HG02571 (cell line): Measurements from ENCODE around the gene C6orf15.
A peak's percentile ranks its signal among the peaks of the same experiment; 100 is the strongest.

Experiments used
- ATAC-seq: cut with Tn5 transposase; IDR thresholded peaks from one replicate; pipeline ENCODE4 v1.9.1; 2021; ENCODE audit warnings: mild to moderate bottlenecking, moderate library complexity; ENCODE audit not compliant: unreplicated experiment

Gene C6orf15

DNA sequence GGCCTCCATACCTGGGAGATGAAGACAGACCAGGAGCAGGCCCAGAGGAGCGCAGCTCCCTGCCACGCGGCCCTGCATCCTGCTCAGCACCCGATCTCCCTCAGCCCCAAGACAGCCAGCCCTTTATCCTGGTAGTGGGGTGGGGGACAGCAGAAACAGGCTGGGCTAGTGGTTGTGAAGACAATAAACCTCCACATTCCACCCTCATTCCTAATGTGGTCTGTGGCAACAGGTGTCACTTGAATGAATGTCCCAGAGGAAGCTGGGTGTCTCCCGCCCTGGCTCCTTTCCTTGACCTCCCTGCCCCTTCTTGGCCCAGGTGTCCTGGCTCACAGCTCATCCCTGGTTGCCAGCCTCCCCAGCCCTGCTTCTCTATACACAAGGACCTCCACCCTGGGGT lies at the start of gene C6orf15:
Gene C6orf15 (minus strand): TSS at position 98 of the 400 bp plus-strand sequence. CDS start 20 bp downstream, at position 78.
- no peak for ATAC-seq

DNA sequence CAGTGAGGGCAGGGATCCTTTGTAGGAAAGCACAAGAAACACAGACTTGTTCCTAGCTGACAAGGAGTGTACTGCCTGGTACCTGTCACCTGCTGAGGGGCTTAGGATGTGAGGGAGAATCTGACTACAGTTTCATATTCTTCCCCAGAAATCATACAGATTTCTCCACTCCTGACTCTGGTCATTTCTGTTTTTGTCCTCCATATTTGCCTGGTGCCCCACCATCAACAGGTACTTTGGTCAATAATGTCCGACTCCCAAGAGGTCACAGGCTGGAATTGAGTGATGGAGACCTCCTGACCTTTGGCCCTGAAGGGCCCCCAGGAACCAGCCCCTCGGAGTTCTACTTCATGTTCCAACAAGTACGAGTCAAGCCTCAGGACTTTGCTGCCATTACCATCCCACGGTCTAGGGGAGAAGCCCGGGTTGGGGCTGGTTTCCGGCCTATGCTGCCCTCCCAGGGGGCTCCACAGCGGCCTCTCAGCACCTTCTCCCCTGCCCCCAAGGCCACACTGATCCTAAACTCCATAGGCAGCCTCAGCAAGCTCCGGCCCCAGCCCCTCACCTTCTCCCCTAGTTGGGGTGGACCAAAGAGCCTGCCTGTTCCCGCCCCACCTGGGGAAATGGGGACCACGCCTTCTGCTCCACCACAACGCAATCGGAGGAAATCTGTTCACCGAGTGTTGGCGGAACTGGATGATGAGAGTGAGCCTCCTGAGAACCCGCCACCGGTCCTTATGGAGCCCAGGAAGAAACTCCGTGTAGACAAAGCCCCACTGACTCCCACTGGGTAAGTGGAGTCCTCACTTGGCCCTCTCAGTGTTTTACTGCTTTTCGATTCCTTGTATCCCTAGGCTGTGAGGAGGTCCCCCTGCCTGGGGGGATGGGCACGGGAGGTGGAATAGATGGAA lies 49.1 kb upstream of the C6orf15 start:
- no peak for ATAC-seq

DNA sequence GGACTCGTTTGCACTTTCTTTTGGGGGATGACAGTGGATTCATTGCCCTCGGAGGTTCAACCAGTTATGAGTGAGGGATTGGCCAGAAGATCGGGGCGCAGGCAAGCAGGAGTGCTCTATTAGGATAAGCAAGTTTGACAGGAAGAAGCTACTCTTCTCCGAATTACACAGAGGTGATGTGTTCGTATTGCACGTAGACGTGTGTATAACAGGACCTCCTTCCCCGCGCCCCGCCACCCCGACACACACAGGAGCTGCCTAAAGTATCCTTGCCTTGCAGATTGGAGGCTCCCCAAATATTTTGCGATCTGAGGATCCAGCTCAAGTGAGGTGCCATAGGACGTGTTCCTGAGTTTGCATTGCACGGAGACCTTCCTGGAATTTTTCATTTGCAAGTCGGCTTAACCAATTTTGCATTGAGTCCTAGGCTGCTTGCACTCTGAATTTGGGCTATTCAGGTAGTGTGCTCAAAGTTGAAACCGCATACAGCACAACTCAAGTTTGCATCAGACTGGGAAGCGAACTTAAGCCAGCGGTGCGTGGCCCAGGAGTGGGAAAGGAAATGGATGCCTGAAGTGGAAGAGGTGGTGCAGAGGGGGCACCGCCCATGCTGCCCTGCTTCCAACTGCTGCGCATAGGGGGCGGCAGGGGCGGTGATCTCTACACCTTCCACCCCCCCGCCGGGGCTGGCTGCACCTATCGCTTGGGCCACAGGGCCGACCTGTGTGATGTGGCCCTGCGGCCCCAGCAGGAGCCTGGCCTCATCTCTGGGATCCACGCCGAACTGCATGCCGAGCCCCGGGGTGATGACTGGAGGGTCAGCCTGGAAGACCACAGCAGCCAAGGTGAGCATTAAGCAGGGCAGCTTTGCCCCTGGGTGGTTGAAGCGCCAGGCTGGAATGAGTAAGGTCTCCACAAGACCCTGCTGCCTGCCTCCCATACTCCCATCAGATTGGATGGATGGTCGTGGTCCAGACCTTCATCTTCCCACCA lies 46.8 kb upstream of the C6orf15 start:
- no peak for ATAC-seq

DNA sequence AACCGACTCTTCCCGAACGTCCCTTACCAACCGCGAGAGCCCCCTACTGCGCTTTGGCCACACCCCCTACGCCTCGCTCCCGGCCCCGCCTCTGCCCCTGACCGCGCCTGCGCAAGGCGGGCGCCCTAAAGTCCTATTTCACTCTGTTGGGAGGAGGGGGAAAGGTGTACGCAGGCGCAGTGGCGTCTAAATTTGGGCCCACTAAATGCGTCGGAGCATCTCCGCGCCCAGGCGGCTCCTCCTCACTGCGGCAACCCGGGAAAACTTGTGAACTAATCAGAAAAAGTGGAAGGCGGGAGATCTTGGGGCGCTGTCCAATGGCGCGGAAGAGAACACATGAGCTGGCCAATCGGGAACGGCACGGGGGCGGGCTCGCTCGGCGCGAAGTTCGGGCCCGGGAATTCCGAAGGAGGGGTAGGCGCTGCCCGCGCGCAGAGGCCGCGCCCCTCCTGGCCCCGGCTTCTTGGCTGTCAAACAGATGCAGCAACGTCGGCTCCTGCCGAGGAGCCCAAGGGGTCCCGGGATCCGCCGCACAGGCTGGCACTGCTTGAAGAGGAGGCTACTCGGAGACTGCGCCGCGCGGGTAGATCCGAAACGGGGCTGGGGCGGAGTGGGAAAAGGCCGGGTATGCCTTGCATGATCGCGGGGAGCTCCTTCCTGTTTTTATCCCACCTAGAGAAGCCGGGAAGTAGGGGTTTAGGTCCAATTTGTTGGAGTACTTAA lies 45.9 kb upstream of the C6orf15 start, which contains the start of gene TCF19:
Gene TCF19 (plus strand): TSS at position 450 of the 723 bp plus-strand sequence. CDS start 881 bp downstream, outside the sequence.
- peak; percentile 84 for ATAC-seq

DNA sequence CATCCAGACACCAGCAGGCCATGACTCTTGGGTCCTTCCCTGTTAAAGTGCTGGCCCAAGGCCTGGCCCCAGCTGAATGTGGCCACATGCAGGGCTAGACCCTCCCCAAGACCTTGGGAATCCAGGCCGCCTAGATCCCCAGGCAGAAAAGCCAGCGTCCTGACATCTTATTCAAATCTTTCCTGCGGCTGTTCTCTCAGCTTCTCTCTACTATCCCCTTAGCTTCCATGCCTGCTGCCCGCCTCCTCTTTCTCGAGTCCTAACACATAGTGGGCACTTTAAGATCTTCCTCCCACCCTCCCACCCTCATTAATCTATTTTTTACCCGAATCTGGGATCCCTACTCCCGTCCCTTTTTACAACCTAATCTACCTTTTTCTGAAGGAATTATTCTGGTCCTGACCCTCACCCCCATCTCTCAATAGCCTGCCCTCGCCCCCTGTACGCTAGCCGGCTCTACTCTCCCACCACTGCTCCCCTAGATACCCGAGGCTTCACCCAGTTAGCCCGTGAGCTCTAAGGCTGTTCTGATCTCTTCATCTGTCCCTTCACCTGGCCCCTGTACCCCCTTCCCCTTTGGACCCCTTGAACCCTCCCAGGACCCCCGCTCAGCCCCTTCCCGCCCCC lies 45.3 kb upstream of the C6orf15 start, which contains the start of gene CCHCR1:
Gene CCHCR1 (minus strand): TSS at position 290 of the 627 bp plus-strand sequence. CDS start 202 bp downstream, at position 88.
- ATAC-seq, result peak; percentile 3

DNA sequence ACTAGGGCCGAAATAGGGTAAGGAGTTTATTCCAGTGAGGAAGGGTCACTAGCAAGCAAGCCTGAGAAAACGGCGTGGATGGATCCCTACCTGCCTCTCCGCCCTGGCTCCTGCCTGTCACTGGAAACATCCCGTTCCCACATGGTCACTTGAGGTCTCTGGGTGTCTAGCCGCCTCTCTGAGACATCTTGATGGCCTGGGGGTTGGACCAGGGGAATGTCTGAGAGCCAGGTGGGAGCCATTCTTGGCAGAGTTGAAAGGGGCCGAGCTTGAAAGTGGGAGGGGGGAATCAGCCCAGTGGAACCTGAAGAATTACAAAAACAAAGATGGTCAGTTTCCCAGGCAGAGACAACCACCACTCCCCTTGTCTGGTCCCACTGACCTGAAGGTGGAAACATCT lies 44.3 kb upstream of the C6orf15 start:
- no peak for ATAC-seq

DNA sequence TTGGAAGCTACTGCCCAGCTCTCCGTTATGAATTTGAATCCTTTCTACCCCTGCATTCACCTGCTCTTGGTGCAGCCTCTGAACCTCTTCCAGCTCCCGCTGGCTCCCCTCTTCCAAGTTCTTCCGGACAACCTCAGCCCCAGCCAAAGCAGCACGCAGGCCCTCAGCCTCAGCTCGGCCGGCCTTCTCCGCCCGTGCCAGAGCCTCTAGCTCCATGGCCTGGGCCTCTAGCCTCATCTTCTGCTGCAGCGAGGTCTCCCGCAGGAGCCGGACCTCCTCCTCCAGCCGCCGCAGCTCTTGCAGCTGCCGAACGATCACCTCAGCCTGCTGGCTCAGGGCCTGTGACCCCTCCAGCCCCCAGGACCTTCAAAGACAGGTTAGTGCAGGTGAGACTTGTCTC lies 42.1 kb upstream of the C6orf15 start:
- no peak for ATAC-seq

DNA sequence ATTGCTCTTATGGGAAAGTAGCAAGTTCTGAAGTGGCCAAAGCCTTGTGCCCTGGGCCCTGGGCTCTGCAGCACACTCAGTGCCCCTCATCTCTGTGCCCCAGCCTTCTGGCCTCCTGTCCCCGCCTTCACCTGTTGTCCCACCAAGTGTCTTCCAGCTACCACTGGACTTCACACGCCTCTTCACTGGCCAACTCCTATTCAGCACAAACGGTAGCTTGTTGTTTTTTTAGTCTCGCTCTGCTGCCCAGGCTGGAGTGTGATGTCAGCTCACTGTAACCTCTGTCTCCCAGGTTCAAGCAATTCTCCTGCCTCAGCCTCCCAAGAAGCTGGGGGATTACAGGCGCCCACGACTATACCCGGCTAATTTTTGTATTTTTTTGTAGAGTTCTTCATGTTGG lies 40.4 kb upstream of the C6orf15 start:
- ATAC-seq, result no peak

DNA sequence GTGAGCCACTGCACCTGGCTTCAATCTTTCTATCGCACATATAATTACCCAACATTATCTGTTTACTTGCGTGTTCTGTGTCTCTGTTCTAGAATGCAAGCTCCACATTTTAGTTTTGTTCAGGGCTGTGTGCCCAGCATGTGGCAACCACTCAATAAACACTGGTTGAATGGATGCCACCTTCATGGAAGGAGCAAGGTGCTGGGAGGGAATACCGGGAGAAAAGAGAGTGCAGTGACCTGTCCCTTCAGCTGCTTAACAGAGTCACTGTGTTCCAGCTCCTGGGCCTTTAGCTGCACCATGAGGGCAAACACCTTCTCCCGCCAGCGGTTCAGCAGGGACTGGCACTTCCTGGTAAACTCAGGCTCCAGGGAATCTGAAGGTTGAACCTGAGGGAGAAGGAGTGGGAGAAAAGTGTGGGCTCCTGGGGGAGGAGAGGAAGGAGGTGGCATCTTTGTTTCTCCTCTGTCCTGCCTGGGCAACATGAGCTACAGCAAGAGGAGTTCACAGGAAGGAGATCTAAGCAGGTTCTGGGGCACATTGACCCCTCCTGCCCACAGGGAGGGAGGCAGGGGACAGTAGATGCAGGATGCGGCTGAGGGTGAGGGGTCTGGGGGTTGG lies 37.6 kb upstream of the C6orf15 start:
- no peak for ATAC-seq

DNA sequence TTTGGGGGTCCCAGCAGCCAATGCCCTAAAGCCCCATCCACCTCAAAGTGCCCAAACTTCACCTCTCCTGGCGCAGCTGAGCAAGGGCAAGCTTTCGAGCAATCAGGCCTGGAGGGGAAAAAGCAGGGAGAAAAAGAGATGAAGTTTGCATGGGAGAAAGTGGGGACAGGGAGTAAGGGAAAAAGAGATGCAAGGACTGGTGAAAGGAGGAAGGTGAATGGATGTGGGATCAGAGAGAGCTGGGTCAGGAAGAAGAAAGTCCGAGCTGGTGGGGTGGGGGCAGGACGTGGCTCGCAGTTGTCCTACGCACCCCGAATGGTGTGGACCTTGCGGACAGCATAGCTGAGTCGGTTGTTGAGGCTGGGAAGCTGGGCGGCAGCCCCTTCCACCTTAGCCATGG lies 33.0 kb upstream of the C6orf15 start:
- no peak for ATAC-seq

DNA sequence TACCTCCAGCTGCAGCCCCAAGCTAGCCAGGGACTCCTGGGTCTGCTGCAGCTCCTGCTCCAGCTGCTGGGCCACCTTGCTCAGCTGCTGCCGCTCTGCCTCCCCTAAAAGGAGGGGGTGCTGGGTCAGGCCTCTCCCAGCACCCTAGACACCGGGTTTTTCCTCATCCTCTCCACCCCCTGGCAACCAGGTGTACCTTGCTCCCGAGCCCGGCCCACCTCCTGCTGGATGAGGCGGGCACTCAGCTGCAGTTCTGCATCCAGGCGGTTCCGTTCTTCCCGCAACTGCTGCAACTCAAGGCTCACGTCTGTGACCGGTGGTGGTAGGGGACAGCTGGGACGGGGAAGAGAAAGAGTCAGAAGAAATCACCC lies 32.6 kb upstream of the C6orf15 start:
- no peak for ATAC-seq

DNA sequence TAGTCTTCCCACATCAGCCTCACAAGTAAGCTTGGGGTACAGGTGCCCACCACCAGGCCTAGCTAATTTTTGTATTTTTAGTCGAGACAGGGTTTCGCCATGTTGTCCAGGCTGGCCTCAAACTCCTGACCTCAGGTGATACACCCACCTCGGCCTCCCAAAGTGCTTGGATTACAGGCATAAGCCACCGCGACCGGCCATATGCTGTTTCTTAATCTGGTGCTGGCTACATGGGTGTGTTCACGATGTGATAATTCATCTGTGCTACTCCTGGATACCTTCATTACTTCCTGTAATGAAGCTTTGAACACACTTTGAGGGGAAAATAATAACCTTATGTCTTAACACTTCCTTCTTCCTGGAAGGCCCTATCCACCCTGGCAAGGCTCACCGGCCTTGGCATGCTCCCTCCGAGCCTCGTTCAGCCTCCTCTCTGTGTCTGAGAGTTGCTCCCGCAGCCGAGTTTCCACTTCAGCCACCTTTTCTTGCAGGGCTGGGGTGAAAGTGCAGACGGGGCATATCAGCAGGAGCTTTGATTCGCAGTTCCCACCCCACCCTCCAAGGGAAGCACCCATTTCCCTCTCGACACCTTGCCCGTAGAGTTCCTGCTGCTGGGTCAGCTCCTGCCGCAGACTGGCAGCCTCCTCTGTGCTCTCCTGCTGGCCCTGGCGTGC lies 32.1 kb upstream of the C6orf15 start:
- ATAC-seq, result no peak

DNA sequence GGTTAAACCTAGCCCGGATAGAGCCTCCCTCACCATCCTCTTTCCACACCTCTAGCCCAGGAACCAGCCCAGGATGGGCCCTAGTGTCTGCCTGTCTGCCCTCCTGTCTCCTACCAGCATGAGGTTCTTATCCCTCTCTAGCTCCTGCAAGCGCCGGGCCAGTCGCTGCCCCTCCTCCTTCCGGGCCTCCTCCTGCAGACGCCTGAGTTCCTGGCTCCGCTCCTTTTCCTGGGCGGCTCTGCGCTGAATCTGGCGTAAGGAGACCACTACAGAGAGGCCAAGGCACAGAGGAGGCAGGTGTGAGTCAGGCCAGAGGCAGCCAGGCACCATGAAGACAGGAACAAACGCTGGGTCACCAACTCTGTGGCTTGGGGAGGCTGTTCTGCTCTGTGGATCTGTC lies 30.8 kb upstream of the C6orf15 start:
- no peak for ATAC-seq

DNA sequence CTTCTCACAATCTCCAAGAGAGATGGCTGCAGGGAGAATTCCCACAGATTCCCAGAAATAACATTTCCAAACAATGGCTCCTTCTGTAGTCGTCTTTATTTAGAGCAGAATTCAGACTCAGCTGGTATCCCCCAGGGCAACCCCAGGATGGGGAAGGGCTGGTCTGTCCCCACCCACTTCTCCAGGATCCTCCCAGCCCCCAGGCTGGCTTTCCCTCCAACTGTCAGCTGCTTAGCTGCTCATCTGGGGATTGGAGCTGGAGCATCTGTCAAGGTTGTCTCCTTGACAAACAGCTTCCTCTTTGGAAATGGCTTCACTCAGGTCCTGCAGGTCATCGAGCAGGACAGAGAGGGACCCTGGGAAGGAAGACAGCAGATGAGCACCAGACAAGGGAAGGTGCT lies 30.0 kb upstream of the C6orf15 start:
- no peak for ATAC-seq

DNA sequence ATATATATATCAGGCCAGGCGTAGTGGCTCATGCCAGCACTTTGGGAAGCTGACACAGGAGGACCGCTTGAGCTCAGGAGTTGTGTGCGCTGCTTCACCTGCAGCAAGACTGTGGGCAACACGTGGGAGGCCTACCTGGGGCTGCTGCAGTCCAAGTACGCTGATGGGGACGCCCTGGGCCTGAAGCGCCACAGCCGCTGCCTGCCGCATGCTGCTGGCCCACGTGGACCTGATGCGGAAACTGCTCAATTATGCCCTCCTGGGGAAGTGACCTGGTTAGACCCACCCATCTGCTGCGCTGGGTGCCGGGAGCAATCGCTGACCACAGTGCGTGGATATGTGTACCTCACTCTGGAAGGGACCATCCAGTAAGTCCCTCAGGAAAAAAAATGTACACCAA lies 28.3 kb upstream of the C6orf15 start:
- no peak for ATAC-seq

DNA sequence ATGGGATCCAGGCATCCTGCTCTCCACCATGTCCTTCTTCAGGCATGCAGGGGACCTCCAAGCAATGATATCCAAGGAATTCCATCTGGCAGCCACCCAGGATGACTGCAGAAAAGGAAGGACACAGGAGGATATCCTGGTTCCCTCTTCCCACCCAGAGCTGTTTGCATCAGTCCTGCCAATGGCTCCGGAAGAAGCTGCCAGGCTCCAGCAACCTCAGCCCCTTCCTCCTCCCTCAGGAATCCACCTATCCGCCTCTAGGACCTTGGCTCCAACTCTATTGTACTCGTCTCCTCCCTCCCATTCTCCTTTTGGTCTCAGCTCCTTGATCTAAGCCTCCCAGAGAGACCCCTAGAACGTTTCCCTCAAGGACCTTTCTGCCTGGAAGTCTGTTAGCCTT lies 27.2 kb upstream of the C6orf15 start:
- ATAC-seq, result no peak

DNA sequence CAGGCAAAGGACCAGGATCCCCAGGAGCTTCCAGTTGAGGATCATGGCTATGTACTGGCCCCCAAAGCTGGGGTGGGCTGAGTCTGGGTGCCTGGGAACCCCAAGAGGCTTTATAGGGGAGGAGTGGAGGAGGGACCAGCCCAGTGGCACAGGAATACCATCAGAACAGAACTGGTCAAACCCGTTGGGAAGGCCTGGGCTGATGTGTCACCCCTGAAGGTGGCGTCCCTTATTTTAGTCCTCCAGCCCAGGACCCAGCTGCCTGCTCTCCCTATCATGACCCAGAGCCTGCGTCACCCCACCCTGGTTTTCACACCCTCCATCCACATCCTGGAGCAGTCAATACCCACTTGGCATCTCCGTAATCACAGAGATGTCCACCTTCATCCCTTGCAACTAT lies 26.6 kb upstream of the C6orf15 start, which contains the start of gene PSORS1C2:
Gene PSORS1C2 (minus strand): TSS at position 85 of the 400 bp plus-strand sequence. CDS start 40 bp downstream, at position 45.
- no peak for ATAC-seq

DNA sequence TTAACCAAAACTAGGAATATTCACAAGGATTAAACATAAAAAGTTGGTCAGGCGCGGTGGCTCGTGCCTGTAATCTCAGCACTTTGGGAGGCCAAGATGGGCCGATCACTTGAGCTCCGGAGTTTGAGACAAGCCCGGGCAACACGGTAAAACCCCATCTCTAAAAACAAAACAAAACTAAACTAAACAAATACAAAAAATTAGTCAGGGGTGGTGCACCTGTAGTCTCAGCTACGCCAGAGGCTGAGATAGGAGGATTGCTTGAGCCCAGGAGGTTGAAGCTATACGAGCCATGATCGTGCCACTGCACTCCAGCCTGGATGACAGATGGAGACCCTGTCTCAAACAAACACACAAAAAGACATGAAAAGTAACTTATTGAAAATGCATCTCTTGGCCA lies 23.3 kb upstream of the C6orf15 start:
- no peak for ATAC-seq

DNA sequence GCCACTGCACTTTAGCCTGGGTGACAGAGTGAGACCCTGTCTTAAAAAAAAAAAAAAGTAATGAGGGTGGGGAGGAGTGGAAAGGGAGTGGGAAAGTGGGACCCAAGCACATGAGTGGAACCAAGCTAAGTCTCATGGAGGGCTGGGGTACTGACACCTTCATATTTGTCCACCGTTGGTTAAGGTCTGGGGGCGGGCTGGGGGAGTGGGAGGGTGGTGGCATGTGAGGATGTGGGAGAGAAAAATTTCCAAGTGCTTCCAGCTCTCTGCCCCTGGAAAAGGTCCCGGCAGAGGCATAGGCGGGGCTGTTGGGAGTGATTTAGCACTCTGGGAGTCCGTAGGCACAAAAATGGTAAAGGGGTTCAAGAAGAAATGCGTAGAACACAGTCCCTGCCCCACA lies 20.4 kb upstream of the C6orf15 start:
- no peak for ATAC-seq
